Measurements from ENCODE around the gene BEX2. TPM values are rescaled to one million over a fixed set of nuclear protein-coding genes. Genes with fewer than 3 reads are reported as not detected.

Gene BEX2
- total RNA-seq, 1 experiment from 2014 or later = 51.4 TPM

DNA sequence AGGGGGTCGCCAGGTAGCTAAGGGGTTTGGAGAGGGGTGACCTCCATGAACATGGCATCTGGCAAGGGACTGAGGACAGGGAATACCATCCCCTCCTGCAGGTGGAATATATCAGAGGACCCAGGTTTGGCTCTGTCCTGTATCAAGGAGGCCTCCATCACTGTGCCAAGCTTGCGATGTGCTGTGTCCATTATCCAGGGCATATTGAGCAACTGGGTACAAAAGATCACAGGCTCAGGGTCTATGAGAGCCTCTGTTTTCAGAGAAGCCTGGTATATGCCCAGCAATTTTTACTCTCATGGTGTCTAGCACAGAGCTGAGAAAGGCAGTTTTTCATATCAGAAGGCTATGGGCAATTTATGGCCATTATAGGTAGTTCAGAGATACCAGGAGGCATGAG is 17.7 kb downstream of the BEX2 start:
- no TSS peak for BruUV-seq (replicated peaks)
- intact Hi-C loops (cut with micrococcal nuclease; ENCODE audit: unreplicated experiment) = no loop called here
- Histone ChIP-seq H3K4me1 (ENCODE audit: insufficient read depth, low read length, poor library complexity, severe bottlenecking) (no peaks in the 10 kb centered on the region), H3K27me3 (replicated peaks; ENCODE audit: insufficient read depth, low read depth, low read length, poor library complexity) (peaks cover 4% of the 10 kb centered on the region), H3K36me3 (ENCODE audit: insufficient read depth, low read length, poor library complexity, severe bottlenecking) (no peaks in the 10 kb centered on the region), H3K9me3 (ENCODE audit: low read depth, low read length, poor library complexity, severe bottlenecking) (no peaks in the 10 kb centered on the region), H3K4me3 (ENCODE audit: low read depth, low read length, poor library complexity, severe bottlenecking) (no peak overlapping the region), H3K27ac (ENCODE audit: low read depth, low read length, poor library complexity, severe bottlenecking) (no peak overlapping the region)
- ChIA-PET CTCF (no interaction called here), POLR2A (ENCODE audit: low non-redundant PET) (no interaction called here)
- TF ChIP-seq CTCF (conservative IDR thresholded peaks at IDR 0.05; ENCODE audit: low read depth, low read length) (no peak), EZH2 (IDR thresholded peaks at IDR 0.05; ENCODE audit: borderline replicate concordance, low read depth, low read length, poor library complexity, severe bottlenecking) (no peak)
- no peak for DNase-seq (ENCODE audit: low spot score)

DNA sequence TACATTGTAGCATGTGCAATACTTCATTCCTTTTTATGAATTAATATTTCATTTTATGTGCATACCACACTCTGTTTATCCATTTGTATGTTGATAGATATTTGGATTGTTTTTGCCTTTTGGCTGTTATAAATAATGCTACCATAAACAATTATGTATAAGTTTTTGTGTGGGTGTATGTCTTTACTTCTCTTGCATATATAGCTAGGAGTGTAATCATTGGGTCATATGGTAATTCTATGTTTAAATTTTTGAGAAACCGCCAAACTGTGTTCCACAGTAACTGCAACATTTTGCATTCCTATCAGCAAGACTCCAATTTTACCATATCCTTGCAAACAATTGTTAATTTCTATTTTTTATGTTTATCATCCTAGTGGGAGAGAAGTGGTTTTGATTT is 31.2 kb downstream of the BEX2 start:
- H3K27me3 ChIP-seq (replicated peaks; ENCODE audit: insufficient read depth, low read depth, low read length, poor library complexity) = peaks cover 25% of the 10 kb centered on the region
- ChIA-PET POLR2A (ENCODE audit: low non-redundant PET) (no interaction called here), CTCF (no interaction called here)
- intact Hi-C loops (cut with micrococcal nuclease; ENCODE audit: unreplicated experiment) = no loop called here
- no peak overlapping the region for H3K4me3 ChIP-seq (ENCODE audit: low read depth, low read length, poor library complexity, severe bottlenecking)
- no peak for DNase-seq (ENCODE audit: low spot score)
- TF ChIP-seq EZH2 (IDR thresholded peaks at IDR 0.05; ENCODE audit: borderline replicate concordance, low read depth, low read length, poor library complexity, severe bottlenecking) = no peak
- TF ChIP-seq CTCF (conservative IDR thresholded peaks at IDR 0.05; ENCODE audit: low read depth, low read length) = no peak
- H3K9me3 ChIP-seq (ENCODE audit: low read depth, low read length, poor library complexity, severe bottlenecking) = no peaks in the 10 kb centered on the region
- H3K27ac ChIP-seq (ENCODE audit: low read depth, low read length, poor library complexity, severe bottlenecking) = no peak overlapping the region
- H3K36me3 ChIP-seq (ENCODE audit: insufficient read depth, low read length, poor library complexity, severe bottlenecking) = no peaks in the 10 kb centered on the region
- no peaks in the 10 kb centered on the region for H3K4me1 ChIP-seq (ENCODE audit: insufficient read depth, low read length, poor library complexity, severe bottlenecking)
- no TSS peak for BruUV-seq (replicated peaks)

GRCh38 chrX:103276581-103277002 is 34.2 kb downstream of the BEX2 start, which contains the start of gene TCEAL5:
Gene TCEAL5 (minus strand): TSS chrX:103276750. CDS start chrX:103274563, 2,187 bp downstream.
- ChIA-PET POLR2A (ENCODE audit: low non-redundant PET) (interaction anchor here (0.6 kb wide), 1 partner anchor 1519 kb away, joined by 3 read pairs; no protein-coding TSS in a partner anchor), CTCF (no interaction called here)
- Histone ChIP-seq H3K27me3 (replicated peaks; ENCODE audit: insufficient read depth, low read depth, low read length, poor library complexity) (peaks cover 27% of the 10 kb centered on the region), H3K27ac (ENCODE audit: low read depth, low read length, poor library complexity, severe bottlenecking) (no peak within 1 kb of the TSS), H3K4me1 (ENCODE audit: insufficient read depth, low read length, poor library complexity, severe bottlenecking) (no peaks in the 10 kb centered on the region), H3K9me3 (ENCODE audit: low read depth, low read length, poor library complexity, severe bottlenecking) (no peaks in the 10 kb centered on the region), H3K4me3 (ENCODE audit: low read depth, low read length, poor library complexity, severe bottlenecking) (no peak within 1 kb of the TSS), H3K36me3 (ENCODE audit: insufficient read depth, low read length, poor library complexity, severe bottlenecking) (no peaks in the 10 kb centered on the region)
- no peak for DNase-seq (ENCODE audit: low spot score)
- no peak for TF ChIP-seq EZH2 (IDR thresholded peaks at IDR 0.05; ENCODE audit: borderline replicate concordance, low read depth, low read length, poor library complexity, severe bottlenecking)
- no peak for TF ChIP-seq CTCF (conservative IDR thresholded peaks at IDR 0.05; ENCODE audit: low read depth, low read length)
- BruUV-seq (replicated peaks) = no TSS peak
- intact Hi-C loops (cut with micrococcal nuclease; ENCODE audit: unreplicated experiment) = no loop called here
